HG03378 (cell line): ENCODE results near the gene GSC2.

Source experiments
- ATAC-seq: cut with Tn5 transposase; IDR thresholded peaks from one replicate; pipeline ENCODE4 v1.9.1; 2021; ENCODE audit warnings: mild to moderate bottlenecking, moderate library complexity; ENCODE audit not compliant: unreplicated experiment

The GSC2 gene

GRCh38 chr22:19103880-19104821, 45.9 kb downstream of the GSC2 start:
- no peak for ATAC-seq

DNA sequence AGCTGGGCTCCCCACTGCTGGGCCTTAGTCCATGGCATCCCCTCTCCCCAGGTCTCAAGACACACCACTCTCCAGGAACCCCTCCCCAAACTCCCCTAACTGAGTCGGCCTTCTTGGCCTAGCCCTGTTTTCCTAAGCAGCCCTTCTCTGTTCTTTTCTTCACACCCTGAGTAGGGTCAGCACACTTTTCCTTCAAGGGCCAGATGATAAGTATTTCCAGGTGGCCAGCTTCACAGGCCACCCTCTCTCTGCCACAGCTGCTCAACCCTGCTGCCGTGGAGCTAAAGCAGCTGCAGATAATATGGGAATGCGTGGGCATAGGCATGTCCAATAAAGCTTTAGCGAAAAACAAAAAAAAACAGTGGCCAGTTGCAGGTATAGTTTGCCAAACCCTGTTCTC, 51.9 kb downstream of the GSC2 start:
- ATAC-seq = no peak

DNA sequence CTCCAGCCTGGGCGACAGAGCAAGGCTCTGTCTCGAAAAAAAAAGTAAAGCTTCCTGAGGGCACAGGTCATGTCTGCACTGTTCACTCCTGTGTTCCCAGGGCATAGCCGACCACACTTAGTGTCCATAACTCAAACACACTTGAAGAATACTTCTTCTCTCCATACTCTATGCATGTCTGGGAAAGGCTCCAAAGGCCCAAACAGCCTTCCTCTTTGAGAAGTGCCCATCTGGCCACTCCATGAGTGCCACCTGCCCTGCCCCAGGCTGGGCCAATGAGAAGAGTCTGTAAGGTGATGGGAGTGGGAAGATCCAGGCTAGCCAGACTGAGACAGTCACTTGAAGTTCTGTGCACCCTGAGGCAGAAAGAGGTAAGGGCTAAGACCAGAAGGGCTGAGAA, 52.6 kb downstream of the GSC2 start:
- ATAC-seq = no peak
